ENCODE data around the gene RPAP3.

- TF ChIP-seq CTCF (IDR thresholded peaks at IDR 0.05), result no peak
- no peak for TF ChIP-seq POLR2A (IDR thresholded peaks at IDR 0.05)
- no peak for TF ChIP-seq POLR2AphosphoS5 (IDR thresholded peaks at IDR 0.05)
Measured at GRCh38 chr12:47725893-47726292, 20.1 kb upstream of the RPAP3 start.
